Cardiac fibroblast (primary cell): ENCODE results near the gene MB.

ENCODE experiments used
- DNase-seq, 2 donors: peaks; one replicate each; pipeline versions ENCODE4 v3.0.0 to v3.0.0-alpha.2; 2010; ENCODE audit warnings: low read depth in 2 of 2
- H3K4me3 ChIP-seq, 2 donors: replicated peaks in 1 of 2; 1 replicate in 1 of 2; 2 replicates in 1 of 2; pipeline ENCODE4 v1.5.1; 2011; ENCODE audit warnings: low read depth in 2 of 2, low read length in 2 of 2, mild to moderate bottlenecking in 2 of 2, moderate library complexity in 1 of 2
- CTCF ChIP-seq: IDR thresholded peaks from one replicate; pipeline ENCODE4 v1.5.1; 2011; ENCODE audit warnings: low read depth, mild to moderate bottlenecking, low read length, inconsistent platforms

Gene MB

GRCh38 chr22:35605851-35606481 lies 11.2 kb downstream of the MB start:
- no peak overlapping the region for H3K4me3 ChIP-seq
- TF ChIP-seq CTCF, result no peak
- no peak for DNase-seq

- no peak overlapping the region for H3K4me3 ChIP-seq
- no peak for DNase-seq
- TF ChIP-seq CTCF, result no peak
These were observed 11.8 kb downstream of the MB start for GRCh38 chr22:35605369-35605680.

GRCh38 chr22:35604621-35605368 lies 12.3 kb downstream of the MB start:
- DNase-seq, result peak in 1 of 2 donors; percentile 31
- H3K4me3 ChIP-seq, result no peak overlapping the region
- TF ChIP-seq CTCF, result no peak

- H3K4me3 ChIP-seq, result no peak overlapping the region
- TF ChIP-seq CTCF, result no peak
- peak; percentile 72 to 73 for DNase-seq
These were observed 15.2 kb downstream of the MB start for GRCh38 chr22:35601743-35602615.

GRCh38 chr22:35601013-35601580 lies 16.0 kb downstream of the MB start:
- no peak for TF ChIP-seq CTCF
- no peak overlapping the region for H3K4me3 ChIP-seq
- no peak for DNase-seq

GRCh38 chr22:35600476-35600875 lies 16.7 kb downstream of the MB start:
- DNase-seq, result no peak
- H3K4me3 ChIP-seq, result no peak overlapping the region
- no peak for TF ChIP-seq CTCF
